D721Med (cell line): ENCODE results near the gene COL20A1.

Source experiments
- DNase-seq: peaks from one replicate; pipeline ENCODE4 v3.0.0; 2011; ENCODE audit warnings: low spot score; ENCODE audit not compliant: insufficient read length
- FAIRE-seq: peaks from 2 replicates; lab custom pipeline; 2011; peaks lifted over from hg19 to GRCh38; lab: Jason Lieb, UNC
- TF ChIP-seq, protein P1 (sequence below): IDR thresholded peaks from 2 replicates; pipeline ENCODE4 v1.5.1; 2012; ENCODE audit warnings: mild to moderate bottlenecking, control low read depth; ENCODE audit not compliant: insufficient read depth; ENCODE audit errors: missing control alignments

The COL20A1 gene

DNA sequence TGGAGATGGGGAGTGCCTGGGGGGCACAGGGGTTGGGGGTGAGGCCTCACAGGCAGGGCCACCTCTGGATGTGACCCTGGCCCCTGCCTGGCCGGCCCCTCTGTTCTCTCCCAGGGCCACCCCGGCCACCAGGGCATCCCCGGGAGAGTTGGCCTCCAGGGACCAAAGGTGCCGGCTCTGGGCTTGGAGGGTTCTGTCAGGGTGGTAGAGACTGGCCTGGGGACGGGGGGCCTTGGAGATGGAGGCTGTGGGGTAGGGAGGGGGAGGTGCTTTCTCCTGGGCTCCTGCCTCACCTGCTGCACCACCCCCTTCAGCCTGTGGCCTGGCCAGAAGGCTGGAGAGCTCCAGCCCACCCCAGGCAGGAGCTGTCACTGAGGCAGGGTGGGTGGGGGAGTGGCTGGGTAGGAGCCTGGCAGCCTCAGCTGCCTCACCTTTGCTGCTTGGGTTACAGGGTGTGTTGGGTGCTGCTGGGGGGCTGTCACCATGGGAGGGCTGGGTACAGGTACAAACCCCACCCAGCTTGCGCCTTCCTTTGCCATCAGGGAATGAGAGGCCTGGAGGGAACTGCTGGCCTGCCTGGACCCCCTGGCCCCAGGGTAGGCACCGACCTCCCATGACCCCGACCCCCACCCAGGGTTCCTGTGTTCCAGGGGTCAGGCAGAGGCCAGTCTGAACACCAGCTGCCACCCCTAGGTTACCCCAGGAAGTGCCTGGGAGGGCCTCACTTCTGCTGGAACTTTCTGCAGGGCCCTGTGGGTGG, 32.7 kb downstream of the COL20A1 start:
- TF ChIP-seq, protein P1, sequence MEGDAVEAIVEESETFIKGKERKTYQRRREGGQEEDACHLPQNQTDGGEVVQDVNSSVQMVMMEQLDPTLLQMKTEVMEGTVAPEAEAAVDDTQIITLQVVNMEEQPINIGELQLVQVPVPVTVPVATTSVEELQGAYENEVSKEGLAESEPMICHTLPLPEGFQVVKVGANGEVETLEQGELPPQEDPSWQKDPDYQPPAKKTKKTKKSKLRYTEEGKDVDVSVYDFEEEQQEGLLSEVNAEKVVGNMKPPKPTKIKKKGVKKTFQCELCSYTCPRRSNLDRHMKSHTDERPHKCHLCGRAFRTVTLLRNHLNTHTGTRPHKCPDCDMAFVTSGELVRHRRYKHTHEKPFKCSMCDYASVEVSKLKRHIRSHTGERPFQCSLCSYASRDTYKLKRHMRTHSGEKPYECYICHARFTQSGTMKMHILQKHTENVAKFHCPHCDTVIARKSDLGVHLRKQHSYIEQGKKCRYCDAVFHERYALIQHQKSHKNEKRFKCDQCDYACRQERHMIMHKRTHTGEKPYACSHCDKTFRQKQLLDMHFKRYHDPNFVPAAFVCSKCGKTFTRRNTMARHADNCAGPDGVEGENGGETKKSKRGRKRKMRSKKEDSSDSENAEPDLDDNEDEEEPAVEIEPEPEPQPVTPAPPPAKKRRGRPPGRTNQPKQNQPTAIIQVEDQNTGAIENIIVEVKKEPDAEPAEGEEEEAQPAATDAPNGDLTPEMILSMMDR, result no peak
- FAIRE-seq (no peak), DNase-seq (no peak)

GRCh38 chr20:63326314-63327230, 33.6 kb downstream of the COL20A1 start:
- TF ChIP-seq, protein P1, result no peak
- no peak for FAIRE-seq
- no peak for DNase-seq

GRCh38 chr20:63327231-63327745, 34.3 kb downstream of the COL20A1 start:
- DNase-seq, result no peak
- TF ChIP-seq, protein P1, result no peak
- no peak for FAIRE-seq

- FAIRE-seq (no peak), DNase-seq (no peak)
- TF ChIP-seq, protein P1, result no peak
These were observed 35.2 kb downstream of the COL20A1 start for GRCh38 chr20:63328026-63328700.

DNA sequence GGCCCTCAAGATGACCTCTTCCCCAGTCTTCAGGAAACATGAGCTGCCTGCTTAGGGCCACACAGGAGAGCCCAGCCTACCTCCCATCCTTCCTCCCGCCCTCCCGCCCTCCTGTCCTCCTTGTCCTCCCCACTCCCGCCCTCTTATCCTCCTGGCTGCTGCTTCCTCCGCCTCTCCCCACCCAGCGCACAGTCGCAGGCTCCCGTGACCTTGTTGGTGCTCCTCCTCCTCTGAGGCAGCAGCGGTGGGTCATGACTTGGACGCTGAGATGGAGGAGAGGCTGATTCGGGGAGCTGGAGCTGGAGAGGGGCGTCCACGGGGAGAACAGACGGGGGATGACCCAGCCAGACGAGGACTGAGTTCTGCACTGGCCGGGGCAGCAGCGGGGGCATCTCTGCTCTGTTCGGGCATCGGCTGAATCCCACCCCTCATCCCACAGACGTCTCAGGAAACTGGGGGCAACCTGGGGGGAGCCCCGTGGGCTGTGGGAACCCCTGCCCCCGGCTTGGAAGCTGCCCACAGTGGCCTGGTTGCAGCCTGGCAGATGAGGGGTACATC, 35.8 kb downstream of the COL20A1 start:
- no peak for FAIRE-seq
- TF ChIP-seq, protein P1, result no peak
- no peak for DNase-seq

GRCh38 chr20:63329331-63330083, 36.5 kb downstream of the COL20A1 start:
- TF ChIP-seq, protein P1, result no peak
- no peak for DNase-seq
- no peak for FAIRE-seq
